HG03575 (cell line): ENCODE measurements around the gene TMEM181.
"Not testable (repeated sequence)": the region's sequence is repeated elsewhere in the genome, so short reads cannot be mapped to it uniquely, and the experiment has no call there.

Experiments used
- ATAC-seq: cut with Tn5 transposase; IDR thresholded peaks from one replicate; pipeline ENCODE4 v1.9.1; 2021; ENCODE audit not compliant: unreplicated experiment, insufficient number of reproducible peaks, low FRiP score; ENCODE audit errors: extremely low read depth

TMEM181 gene

DNA sequence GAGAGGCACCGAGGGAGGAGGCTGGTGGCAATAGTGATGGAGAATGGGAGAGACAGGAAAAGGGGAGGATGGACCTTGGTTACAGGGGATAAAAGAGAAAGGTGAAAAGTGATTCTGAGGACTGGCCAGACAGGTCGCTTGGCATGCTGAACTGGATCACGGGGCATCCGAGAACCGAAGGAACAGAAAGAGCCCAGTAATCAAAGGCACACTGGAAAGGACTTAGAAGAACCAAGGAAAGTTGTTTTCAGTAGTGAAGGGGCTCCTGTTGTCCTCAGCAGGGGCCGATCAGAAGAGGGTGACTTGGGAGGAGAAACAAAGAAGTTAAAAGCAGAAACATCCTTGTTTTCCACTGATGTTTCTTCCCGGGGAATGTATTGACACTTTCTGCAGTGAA lies 108.8 kb downstream of the TMEM181 start:
- ATAC-seq: no peak

DNA sequence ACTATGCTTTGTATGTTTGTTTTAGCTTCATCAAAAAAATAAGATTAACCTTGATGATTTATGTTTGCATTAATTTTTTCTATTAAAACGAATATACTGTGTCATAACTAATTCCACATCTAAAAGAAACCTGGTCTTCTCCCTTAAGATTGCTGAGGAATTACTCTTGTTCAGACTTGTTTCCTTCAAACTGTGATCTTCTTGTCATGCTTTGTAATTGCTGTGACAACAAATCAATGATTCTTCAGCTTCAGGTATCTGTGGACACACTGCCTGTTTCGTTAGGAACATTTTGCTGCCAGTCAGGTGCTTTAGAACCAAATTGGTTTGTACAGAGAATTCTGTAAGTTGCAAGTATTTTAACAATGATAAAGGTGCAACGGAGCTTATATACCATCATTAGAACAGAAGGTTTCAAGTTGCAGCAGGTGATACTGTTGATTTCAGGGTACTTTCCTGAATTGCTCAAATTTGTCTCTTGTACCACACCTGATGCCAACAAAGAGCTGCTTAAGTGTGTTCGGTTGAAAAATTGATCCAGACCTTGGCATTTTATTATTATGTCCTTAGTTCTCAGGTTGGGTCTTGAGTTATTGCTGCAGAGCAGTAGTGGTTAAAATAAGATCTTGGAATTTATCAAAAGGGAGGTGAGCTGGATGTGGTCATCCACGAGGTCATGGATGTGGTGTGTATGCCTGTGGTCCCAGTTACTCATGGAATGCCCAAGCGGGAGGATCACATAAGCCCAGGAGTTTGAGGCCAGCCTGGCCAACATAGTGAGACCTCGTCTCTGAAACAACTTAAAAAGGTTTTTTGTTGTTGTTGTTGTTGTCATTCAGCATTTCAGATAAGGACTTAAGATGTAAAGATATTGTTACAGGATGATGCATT lies 109.5 kb downstream of the TMEM181 start:
- ATAC-seq: no peak

DNA sequence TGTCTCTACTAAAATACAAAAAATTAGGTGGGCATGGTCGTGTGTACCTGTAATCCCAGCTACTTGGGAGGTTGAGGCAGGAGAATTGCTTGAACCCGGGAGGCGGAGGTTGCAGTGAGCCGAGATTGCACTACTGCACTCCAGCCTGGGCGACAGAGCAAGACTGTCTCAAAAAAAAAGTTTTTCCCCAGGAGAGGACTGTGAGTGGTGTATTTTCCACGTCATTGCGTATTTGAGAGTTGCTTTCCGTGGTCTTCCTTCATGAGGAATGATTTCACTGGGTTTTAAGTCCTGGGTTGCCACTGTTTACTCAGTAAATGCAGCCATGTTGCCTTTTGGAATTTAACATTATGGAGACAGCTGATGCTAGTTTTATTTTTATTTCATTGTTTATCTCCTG lies 112.2 kb downstream of the TMEM181 start:
- not testable (repeated sequence) for ATAC-seq

DNA sequence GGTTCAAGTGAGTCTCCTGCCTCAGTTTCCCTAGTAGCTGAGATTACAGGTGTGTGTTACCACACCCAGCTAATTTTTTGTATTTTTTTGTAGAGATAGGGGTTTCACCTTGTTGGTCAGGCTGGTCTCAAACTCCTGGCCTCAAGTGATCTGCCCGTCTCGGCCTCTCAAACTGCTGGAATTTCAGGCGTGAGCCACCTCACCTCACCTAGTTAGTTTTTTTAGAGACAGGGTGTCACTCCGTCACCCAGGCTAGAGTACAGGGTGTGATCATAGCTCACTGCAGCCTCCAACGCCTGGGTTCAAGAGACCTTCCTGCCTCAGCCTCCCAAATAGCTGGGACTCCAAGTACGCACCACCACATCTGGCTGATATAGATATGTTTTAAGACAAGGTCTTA lies 112.8 kb downstream of the TMEM181 start:
- ATAC-seq: no peak

DNA sequence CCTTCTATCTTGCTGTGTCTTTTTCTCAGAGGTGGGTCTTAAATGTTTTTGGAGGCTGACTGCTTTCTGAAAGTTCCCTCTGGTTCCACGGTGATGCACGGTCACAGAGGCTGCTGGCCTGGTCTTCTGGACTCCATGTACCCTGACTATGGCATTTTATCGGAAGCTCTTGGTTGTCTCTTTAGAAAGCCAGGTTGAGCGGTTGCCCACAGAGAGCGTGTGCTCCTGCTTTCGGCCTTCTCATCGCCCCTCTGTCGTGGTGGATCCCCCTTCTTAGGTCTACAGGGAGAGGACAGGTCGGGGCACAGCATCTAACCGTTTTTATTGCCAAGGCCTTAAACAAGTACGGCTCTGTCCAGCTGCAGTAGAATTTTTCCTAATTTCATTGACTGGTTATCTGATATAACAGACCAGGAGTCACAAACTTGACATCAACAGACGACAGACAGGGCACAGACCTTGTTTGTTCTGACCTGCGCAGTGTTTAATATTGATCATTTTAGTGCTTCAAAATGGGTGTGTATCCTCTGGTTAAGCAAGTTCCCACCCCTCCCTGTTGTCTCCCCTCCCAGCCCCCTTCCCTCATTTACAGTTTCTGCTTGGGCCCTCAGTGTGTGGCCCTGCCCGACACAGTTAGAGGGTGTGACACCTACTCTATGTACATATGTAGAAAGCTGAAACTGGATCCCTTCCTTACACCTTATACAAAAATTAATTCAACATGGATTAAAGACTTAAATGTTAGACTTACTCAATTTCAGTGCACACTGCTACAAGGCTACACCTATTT lies 114.6 kb downstream of the TMEM181 start:
- no peak for ATAC-seq

DNA sequence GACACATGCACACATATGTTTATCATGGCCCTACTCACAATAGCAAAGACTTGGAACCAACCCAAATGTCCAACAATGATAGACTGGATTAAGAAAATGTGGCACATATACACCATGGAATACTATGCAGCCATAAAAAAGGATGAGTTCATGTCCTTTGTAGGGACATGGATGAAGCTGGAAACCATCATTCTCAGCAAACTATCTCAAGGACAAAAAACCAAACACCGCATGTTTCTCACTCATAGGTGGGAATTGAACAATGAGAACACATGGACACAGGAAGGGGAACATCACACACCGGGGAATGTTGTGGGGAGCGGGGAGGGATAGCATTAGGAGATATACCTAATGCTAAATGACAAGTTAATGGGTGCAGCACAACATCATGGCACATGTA lies 117.2 kb downstream of the TMEM181 start:
- ATAC-seq: not testable (repeated sequence)

DNA sequence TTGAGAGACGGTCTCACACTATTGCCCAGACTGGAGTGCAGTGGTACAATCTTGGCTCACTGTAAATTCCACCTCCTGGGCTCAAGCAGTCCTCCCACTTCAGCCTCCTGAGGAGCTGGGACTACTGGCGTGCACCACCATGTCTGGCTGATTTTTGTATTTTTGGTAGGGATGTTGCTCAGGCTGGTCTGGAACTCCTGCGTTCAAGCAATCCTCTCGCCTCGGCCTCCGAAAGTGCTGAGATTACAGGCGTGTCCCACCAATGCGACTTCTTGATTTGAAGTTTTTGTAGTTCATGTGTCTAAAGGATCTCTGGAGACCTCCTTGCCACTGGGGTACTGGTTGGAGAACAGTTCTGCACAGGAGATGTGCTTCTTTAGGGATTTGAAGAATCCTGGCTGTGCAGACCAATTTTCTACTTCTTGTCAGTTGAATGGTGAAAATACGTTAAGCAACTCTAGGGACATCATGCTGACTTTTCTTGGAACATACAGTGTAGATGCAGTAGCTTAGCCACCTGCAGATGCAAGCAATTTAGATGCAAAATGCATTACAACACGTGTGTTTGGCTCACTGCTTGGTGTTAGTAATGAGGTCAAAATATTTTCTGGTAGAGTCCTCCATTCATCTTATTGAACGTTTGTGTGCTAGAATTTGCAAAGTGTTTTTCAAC lies 118.2 kb downstream of the TMEM181 start:
- ATAC-seq: no peak

DNA sequence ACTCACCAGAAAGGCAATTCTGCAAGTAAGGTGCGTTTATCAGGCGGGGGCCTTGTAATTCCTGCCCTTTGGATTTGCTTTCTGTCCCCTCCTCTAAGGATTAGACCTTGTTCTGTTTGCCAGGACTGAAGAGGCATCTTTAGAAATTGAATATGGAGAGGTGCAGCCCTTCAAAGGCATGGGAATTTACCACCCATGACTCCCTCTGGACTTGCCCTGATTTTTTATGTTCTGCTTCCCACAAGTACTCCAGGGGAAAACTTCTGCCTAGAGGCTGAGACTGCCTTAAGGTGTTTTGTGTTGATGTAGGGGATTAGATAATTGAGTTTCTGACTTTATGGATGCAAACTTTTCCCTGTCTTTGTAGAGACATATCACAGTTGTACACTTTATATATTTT lies 120.1 kb downstream of the TMEM181 start:
- ATAC-seq: no peak

DNA sequence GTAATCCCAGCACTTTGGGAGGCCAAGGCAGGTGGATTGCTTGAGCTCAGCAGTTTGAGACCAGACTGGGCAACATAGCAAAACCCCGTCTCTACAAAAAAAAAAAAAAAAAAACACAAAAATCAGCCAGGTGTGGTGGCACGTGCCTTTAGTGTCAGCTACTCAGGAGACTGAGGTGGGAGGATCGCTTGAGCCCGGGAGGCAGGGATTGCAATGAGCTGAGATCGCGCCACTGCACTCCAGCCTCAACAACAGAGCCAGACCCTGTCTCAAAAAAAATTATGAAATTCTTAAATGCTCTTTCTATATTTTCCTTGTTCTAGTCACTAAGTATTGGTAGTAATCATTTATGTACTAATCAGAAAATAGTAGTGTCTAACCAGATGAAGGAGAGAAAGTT lies 120.6 kb downstream of the TMEM181 start:
- ATAC-seq: no peak

DNA sequence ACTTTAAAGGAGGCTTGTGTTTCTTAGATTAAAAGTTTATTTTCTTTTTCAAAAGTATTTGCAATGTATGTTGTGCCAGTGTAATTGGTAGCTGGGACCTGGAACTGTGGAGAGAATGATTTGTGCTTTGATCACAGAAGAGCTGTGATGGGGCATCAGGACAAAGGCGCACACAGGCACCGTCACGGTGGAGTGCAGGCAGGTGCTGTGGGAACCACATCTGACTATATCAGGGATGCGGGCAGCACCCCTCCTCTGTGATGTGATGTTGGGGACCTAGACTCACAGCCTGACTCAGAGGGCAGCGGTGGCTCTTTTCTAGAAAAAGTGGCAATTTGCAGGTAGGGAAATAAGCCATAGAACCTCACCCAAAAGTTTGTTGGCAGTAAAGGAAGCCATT lies 124.4 kb downstream of the TMEM181 start:
- no peak for ATAC-seq

DNA sequence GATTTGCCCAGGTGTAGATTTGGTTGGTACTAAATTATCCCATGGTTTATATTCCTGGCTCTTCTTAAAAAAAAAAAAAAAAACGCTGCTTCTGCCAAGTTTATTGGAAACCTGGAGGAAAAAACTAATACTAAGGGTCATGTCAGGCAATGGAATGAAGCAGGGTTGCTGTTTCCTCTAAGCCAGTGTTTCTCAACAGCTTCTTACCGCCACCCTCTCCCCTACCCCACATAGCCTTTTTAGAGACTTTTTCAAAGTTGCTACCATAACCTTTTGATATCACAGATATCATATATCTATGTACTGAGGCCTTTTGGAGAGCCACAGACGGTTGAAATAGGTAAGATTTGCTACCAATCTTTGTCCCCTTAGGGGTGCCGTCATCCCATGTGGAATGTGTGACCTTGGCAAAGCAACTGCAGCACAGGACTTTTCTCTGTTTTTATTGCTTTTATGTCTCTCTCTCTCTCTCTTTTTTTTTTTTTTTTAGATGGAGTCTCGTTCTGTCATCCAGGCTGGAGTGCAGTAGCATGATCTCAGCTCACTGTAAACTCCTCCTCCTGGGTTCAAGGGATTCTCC lies 124.9 kb downstream of the TMEM181 start:
- no peak for ATAC-seq
